Measurements from ENCODE around the gene LRRN2.

DNA sequence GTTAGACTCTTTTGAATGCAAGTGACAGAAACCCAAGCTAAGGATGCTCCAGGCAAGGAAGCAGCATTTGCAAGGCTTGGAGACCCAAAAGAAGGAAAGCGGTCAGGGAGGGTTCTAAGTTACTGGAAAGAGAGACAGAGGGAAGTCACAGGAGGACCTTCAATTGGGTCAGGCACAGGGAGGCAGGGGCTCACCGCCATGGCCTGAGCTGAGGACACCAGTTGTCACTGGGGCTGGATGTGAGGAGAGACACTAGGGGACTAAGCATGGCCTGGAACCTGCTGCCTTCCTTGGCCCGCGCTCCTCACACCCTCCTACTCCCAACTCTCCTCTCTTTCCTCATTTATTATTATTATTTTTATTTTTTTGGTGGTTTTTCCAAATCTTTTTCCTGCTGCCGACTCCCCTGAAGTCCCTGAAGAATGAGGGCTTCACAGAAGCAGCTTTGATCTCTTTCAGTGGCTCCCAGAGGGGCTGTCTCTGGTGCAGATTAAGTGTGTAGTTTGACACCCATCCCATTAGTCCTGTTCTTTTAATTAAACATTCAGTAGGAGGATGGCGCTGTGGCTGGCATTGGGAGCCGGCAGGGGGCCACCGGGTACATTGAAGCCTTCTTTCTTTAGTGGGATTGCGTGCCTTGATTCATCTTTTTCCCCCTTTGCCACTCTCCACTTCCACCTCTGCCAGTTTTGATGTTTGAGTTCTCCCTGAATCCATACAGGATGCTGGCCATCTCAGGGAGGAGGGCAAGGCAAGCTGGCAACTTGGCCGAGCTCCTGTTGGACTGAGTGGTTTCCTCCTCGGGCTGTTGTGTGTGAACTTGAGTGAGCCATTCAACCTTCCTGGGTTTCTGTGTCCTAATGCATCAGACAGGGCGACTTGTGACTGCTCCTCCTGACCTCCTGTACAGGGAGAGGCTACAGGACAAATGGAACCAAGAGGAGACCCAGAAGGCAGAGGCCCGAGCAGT, 110.0 kb downstream of the LRRN2 start:
- TF ChIP-seq, protein P1, sequence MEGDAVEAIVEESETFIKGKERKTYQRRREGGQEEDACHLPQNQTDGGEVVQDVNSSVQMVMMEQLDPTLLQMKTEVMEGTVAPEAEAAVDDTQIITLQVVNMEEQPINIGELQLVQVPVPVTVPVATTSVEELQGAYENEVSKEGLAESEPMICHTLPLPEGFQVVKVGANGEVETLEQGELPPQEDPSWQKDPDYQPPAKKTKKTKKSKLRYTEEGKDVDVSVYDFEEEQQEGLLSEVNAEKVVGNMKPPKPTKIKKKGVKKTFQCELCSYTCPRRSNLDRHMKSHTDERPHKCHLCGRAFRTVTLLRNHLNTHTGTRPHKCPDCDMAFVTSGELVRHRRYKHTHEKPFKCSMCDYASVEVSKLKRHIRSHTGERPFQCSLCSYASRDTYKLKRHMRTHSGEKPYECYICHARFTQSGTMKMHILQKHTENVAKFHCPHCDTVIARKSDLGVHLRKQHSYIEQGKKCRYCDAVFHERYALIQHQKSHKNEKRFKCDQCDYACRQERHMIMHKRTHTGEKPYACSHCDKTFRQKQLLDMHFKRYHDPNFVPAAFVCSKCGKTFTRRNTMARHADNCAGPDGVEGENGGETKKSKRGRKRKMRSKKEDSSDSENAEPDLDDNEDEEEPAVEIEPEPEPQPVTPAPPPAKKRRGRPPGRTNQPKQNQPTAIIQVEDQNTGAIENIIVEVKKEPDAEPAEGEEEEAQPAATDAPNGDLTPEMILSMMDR (IDR thresholded peaks at IDR 0.05; ENCODE audit: low read length) = no peak; the same call in 1 of the 2 replicates
- no peak for TF ChIP-seq EZH2 (IDR thresholded peaks at IDR 0.05; ENCODE audit: borderline replicate concordance, low read length)
